ENCODE measurements around the gene ZBTB16. TPM values are rescaled to one million over a fixed set of nuclear protein-coding genes. Genes with fewer than 3 reads are reported as not detected.

The ZBTB16 gene
- total and polyA plus RNA-seq, 2 of the 4 experiments (the other 2 are of a cell fraction), result not detected

- no peaks in the 10 kb centered on the region for H3K9me1 ChIP-seq (ENCODE audit: insufficient read depth, low read length)
- CTCF ChIA-PET, result no interaction called here
These were observed 125.9 kb downstream of the ZBTB16 start for GRCh38 chr11:114185436-114185835.

More at GRCh38 chr11:114185436-114185835, 125.9 kb downstream of the ZBTB16 start:
- H3K9ac ChIP-seq (ENCODE audit: low read depth, low read length), result no peak overlapping the region
- no peak overlapping the region for H3K4me3 ChIP-seq (ENCODE audit: insufficient read depth, low read depth, low read length)
- DNase-seq (no peak), ATAC-seq (ENCODE audit: low read depth) (no peak)
- H3K36me3 ChIP-seq (ENCODE audit: control insufficient read depth, insufficient read depth, low read length), result no peaks in the 10 kb centered on the region
- intact Hi-C loops (cut with micrococcal nuclease) (no loop called here), dilution Hi-C loops (cut with HindIII; ENCODE audit: low sequenced_read_pairs, unreplicated experiment) (no loop called here), in situ Hi-C loops (cut with MboI; ENCODE audit: low sequenced_read_pairs) (no loop called here)
- no peak overlapping the region for H3K14ac ChIP-seq (replicated peaks; ENCODE audit: low read depth, low read length)
- H4K91ac ChIP-seq (ENCODE audit: insufficient read depth, low read depth, low read length), result no peak overlapping the region
- POLR2A ChIA-PET (ENCODE audit: unreplicated experiment), result no interaction called here
- H3K4me2 ChIP-seq (ENCODE audit: low read depth, low read length), result no peak overlapping the region
- 68% methylated on average over 6 of the region's 6 CpGs; no CpG with 5 or more reads in 1 of the 2 experiments for WGBS, 2 experiments (ENCODE audit: extremely low coverage in 2 of 2, insufficient read length in 1 of 2)
- H3K23ac ChIP-seq (ENCODE audit: low read depth, low read length), result no peak overlapping the region
- no peaks in the 10 kb centered on the region for H3K4me1 ChIP-seq (ENCODE audit: control insufficient read depth, insufficient read depth, low read length)
- no peak overlapping the region for H2BK20ac ChIP-seq (ENCODE audit: low read depth, low read length)
- H2AK9ac ChIP-seq (replicated peaks; ENCODE audit: low read depth, low read length, poor library complexity), result no peak overlapping the region
- no peak overlapping the region for H2BK5ac ChIP-seq (ENCODE audit: low read depth, low read length, poor library complexity, severe bottlenecking)
- no peak for TF ChIP-seq RCOR1 (IDR thresholded peaks at IDR 0.05; ENCODE audit: insufficient replicate concordance, low read length)
- TF ChIP-seq SMC3 (IDR thresholded peaks at IDR 0.05; ENCODE audit: low read depth, low read length), result no peak
- TF ChIP-seq NFE2L2 (IDR thresholded peaks at IDR 0.05; ENCODE audit: low read depth, low read length), result no peak
- TF ChIP-seq FOS (IDR thresholded peaks at IDR 0.05; ENCODE audit: low read depth, low read length), result no peak
- TF ChIP-seq CTCF (conservative IDR thresholded peaks at IDR 0.05; ENCODE audit: low read depth, low read length), result no peak
- TF ChIP-seq MAZ (IDR thresholded peaks at IDR 0.05; ENCODE audit: borderline replicate concordance, low read depth, low read length), result no peak
- TF ChIP-seq USF2 (IDR thresholded peaks at IDR 0.05; ENCODE audit: low read depth, low read length), result no peak
- no peak for TF ChIP-seq MAFK (IDR thresholded peaks at IDR 0.05; ENCODE audit: low read depth, low read length)
- TF ChIP-seq CEBPB (IDR thresholded peaks at IDR 0.05; ENCODE audit: low read depth, low read length), result no peak
- no peak for TF ChIP-seq POLR2A (IDR thresholded peaks at IDR 0.05; ENCODE audit: low read depth, low read length)
- no peak for TF ChIP-seq CHD1 (IDR thresholded peaks at IDR 0.05; ENCODE audit: low read depth, low read length)
- TF ChIP-seq ELK1 (IDR thresholded peaks at IDR 0.05; ENCODE audit: borderline replicate concordance, low read depth, low read length), result no peak
- TF ChIP-seq MXI1 (IDR thresholded peaks at IDR 0.05; ENCODE audit: borderline replicate concordance, low read depth, low read length), result no peak
- no peak for TF ChIP-seq RAD21 (IDR thresholded peaks at IDR 0.05; ENCODE audit: low read length)
- TF ChIP-seq BHLHE40 (IDR thresholded peaks at IDR 0.05; ENCODE audit: low read depth, low read length), result no peak
- TF ChIP-seq RFX5 (IDR thresholded peaks at IDR 0.05; ENCODE audit: low read depth, low read length), result no peak
- no peak overlapping the region for H2BK120ac ChIP-seq (ENCODE audit: low read depth, low read length)
- no peak overlapping the region for H3K4ac ChIP-seq (ENCODE audit: low read depth, low read length)
- no peak overlapping the region for H2AK5ac ChIP-seq (ENCODE audit: low read depth, low read length)
- BruUV-seq (replicated peaks), result no TSS peak
- no peak overlapping the region for H3K27ac ChIP-seq (ENCODE audit: insufficient read depth, low read length)
- no peaks in the 10 kb centered on the region for H3K9me3 ChIP-seq (ENCODE audit: control insufficient read depth, insufficient read depth, low read length)
- H3K79me1 ChIP-seq (ENCODE audit: low read depth in 1 of 2, low read length in 2 of 2), result no peaks in the 10 kb centered on the region
- H3K18ac ChIP-seq (ENCODE audit: low read depth, low read length), result no peak overlapping the region
- peaks cover 35% of the 10 kb centered on the region for H3K27me3 ChIP-seq (ENCODE audit: control insufficient read depth, insufficient read depth, low read length)
- H4K5ac ChIP-seq (ENCODE audit: low read depth, low read length), result no peak overlapping the region
- H2BK15ac ChIP-seq (ENCODE audit: low read depth, low read length), result no peak overlapping the region
- no peak overlapping the region for H2AFZ ChIP-seq (replicated peaks; ENCODE audit: low read length, poor library complexity)
- H3K56ac ChIP-seq (ENCODE audit: extremely low read depth, insufficient read depth, low read length), result no peak overlapping the region
- H4K8ac ChIP-seq (ENCODE audit: low read depth in 2 of 2, low read length in 2 of 2), result no peak overlapping the region
- no peaks in the 10 kb centered on the region for H4K20me1 ChIP-seq (ENCODE audit: insufficient read depth, low read length)

Measured in IMR-90 (cell line).